SK-N-SH treated with all-trans-retinoic acid at 6 μM for 48 hours (cell line): ENCODE data around the gene PLAA.

Source experiments
- ATAC-seq: fragments of 200-7000 bp; cut with Tn5 transposase; 3 replicates; pipeline ENCODE4 v1.9.1; 2020; ENCODE audit warnings: mild to moderate bottlenecking, moderate library complexity
- ARNTL ChIP-seq: fragments of 450-650 bp; formaldehyde crosslinking; IDR thresholded peaks from 2 replicates; pipeline ENCODE4 v1.5.0; 2020; ENCODE audit warnings: low read depth, mild to moderate bottlenecking, moderate library complexity, borderline replicate concordance
- BACH2 ChIP-seq: fragments of 250-450 bp; sonication (Bioruptor Pico); IDR thresholded peaks from 2 replicates; pipeline ENCODE4 v1.9.0; 2021; ENCODE audit warnings: mild to moderate bottlenecking, borderline replicate concordance
- CSDC2 ChIP-seq: fragments of 250-450 bp; sonication (Bioruptor Pico); IDR thresholded peaks from 2 replicates; pipeline ENCODE4 v1.5.0; 2020; ENCODE audit warnings: mild to moderate bottlenecking, moderate library complexity
- ESRRG ChIP-seq: fragments of 250-450 bp; sonication (Bioruptor Pico); IDR thresholded peaks from 2 replicates; pipeline ENCODE4 v1.6.1; 2021; ENCODE audit warnings: mild to moderate bottlenecking
- GLIS3 ChIP-seq: fragments of 250-450 bp; sonication (Bioruptor Pico); IDR thresholded peaks from 2 replicates; pipeline ENCODE4 v1.5.0; 2020; ENCODE audit warnings: mild to moderate bottlenecking, moderate library complexity
- ISL1 ChIP-seq: fragments of 250-450 bp; sonication (Bioruptor Pico); IDR thresholded peaks from 2 replicates; pipeline ENCODE4 v2.1.2; 2022; ENCODE audit warnings: mild to moderate bottlenecking, moderate library complexity
- PPARA ChIP-seq: fragments of 250-450 bp; sonication (Bioruptor Pico); IDR thresholded peaks from 2 replicates; pipeline ENCODE4 v1.5.0; 2020; ENCODE audit warnings: mild to moderate bottlenecking, borderline replicate concordance
- RARB ChIP-seq: fragments of 250-450 bp; sonication (Bioruptor Pico); IDR thresholded peaks from 2 replicates; pipeline ENCODE4 v1.8.0; 2021; ENCODE audit warnings: mild to moderate bottlenecking, moderate library complexity
- TCF4 ChIP-seq: fragments of 250-450 bp; sonication (Bioruptor Pico); IDR thresholded peaks from 2 replicates; pipeline ENCODE4 v1.8.0; 2021; ENCODE audit warnings: mild to moderate bottlenecking, moderate library complexity, borderline replicate concordance
- TOX ChIP-seq: fragments of 250-450 bp; sonication (Bioruptor Pico); IDR thresholded peaks from 2 replicates; pipeline ENCODE4 v1.8.0; 2021; ENCODE audit warnings: mild to moderate bottlenecking, moderate library complexity, borderline replicate concordance
- ZC3H10 ChIP-seq: fragments of 250-450 bp; sonication (Bioruptor Pico); IDR thresholded peaks from 2 replicates; pipeline ENCODE4 v1.5.1; 2021; ENCODE audit warnings: mild to moderate bottlenecking, moderate library complexity
- ZFP3 ChIP-seq: fragments of 250-450 bp; sonication (Bioruptor Pico); IDR thresholded peaks from 2 replicates; pipeline ENCODE4 v1.5.0; 2020; ENCODE audit warnings: mild to moderate bottlenecking, moderate library complexity
- ZFP30 ChIP-seq: fragments of 450-650 bp; formaldehyde crosslinking; IDR thresholded peaks from 2 replicates; pipeline ENCODE4 v1.5.0; 2022; ENCODE audit warnings: mild to moderate bottlenecking, moderate library complexity
- ZNF565 ChIP-seq: fragments of 450-650 bp; formaldehyde crosslinking; conservative IDR thresholded peaks from 2 replicates; pipeline ENCODE4 v1.5.0; 2020; ENCODE audit warnings: low read depth, mild to moderate bottlenecking, moderate library complexity
- ZNF70 ChIP-seq: fragments of 450-650 bp; formaldehyde crosslinking; IDR thresholded peaks from 2 replicates; pipeline ENCODE4 v1.5.0; 2020; ENCODE audit warnings: mild to moderate bottlenecking, moderate library complexity
- ZNF8 ChIP-seq: fragments of 450-650 bp; formaldehyde crosslinking; IDR thresholded peaks from 2 replicates; pipeline ENCODE4 v1.5.0; 2020; ENCODE audit warnings: mild to moderate bottlenecking, moderate library complexity
- TF ChIP-seq, protein P1 (sequence below): fragments of 250-450 bp; sonication (Bioruptor Pico); IDR thresholded peaks from 2 replicates; pipeline ENCODE4 v1.8.0; 2021; ENCODE audit warnings: low read depth, mild to moderate bottlenecking, moderate library complexity, borderline replicate concordance
- TF ChIP-seq, protein P2 (sequence below): fragments of 250-450 bp; sonication (Bioruptor Pico); IDR thresholded peaks from 2 replicates; pipeline ENCODE4 v1.8.0; 2020; ENCODE audit warnings: mild to moderate bottlenecking, moderate library complexity, borderline replicate concordance
- TF ChIP-seq, protein P3 (sequence below): fragments of 250-450 bp; sonication (Bioruptor Pico); IDR thresholded peaks from 2 replicates; pipeline ENCODE4 v1.5.1; 2020; ENCODE audit warnings: low read depth, mild to moderate bottlenecking, moderate library complexity
- TF ChIP-seq, protein P4 (sequence below): fragments of 250-450 bp; sonication (Bioruptor Pico); IDR thresholded peaks from 2 replicates; pipeline ENCODE4 v1.5.0; 2020; ENCODE audit warnings: mild to moderate bottlenecking, moderate library complexity

The PLAA gene

DNA sequence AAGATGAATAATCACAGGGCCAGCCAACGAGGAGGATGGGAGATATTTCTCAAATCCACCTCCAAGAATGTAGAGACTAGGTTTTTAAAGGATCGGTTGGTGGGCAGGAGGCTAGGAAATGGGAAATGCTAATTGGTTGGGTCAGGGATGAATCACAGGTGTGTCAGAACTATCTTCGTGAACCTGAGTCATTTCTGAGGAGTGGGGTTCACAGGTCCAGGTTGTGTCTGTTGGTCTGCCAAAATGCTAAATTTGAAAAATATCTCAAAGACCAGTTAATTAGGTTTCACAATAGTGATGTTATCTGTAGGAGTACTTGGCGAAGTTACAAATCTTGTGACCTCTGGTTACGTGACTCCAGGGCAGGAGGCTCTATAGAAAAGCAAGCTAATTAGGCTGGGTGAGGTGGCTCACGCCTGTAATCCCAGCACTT, 2.6 kb upstream of the PLAA start:
- no peak for ATAC-seq
- TF ChIP-seq ESRRG (CRISPR knock-in tag), result no peak
- TF ChIP-seq TCF4 (CRISPR knock-in tag), result no peak
- TF ChIP-seq RARB (CRISPR knock-in tag), result no peak
- TF ChIP-seq ZFP30 (CRISPR knock-in tag), result no peak
- no peak for TF ChIP-seq BACH2 (CRISPR knock-in tag)
- TF ChIP-seq ZC3H10, result no peak
- TF ChIP-seq TOX, result no peak
- TF ChIP-seq ZNF8 (CRISPR knock-in tag), result no peak
- TF ChIP-seq, protein P1, sequence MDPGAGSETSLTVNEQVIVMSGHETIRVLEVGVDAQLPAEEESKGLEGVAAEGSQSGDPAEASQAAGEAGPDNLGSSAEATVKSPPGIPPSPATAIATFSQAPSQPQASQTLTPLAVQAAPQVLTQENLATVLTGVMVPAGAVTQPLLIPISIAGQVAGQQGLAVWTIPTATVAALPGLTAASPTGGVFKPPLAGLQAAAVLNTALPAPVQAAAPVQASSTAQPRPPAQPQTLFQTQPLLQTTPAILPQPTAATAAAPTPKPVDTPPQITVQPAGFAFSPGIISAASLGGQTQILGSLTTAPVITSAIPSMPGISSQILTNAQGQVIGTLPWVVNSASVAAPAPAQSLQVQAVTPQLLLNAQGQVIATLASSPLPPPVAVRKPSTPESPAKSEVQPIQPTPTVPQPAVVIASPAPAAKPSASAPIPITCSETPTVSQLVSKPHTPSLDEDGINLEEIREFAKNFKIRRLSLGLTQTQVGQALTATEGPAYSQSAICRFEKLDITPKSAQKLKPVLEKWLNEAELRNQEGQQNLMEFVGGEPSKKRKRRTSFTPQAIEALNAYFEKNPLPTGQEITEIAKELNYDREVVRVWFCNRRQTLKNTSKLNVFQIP (CRISPR knock-in tag), result no peak
- no peak for TF ChIP-seq ZFP3 (CRISPR knock-in tag)
- TF ChIP-seq GLIS3 (CRISPR knock-in tag), result no peak
- TF ChIP-seq PPARA (CRISPR knock-in tag), result no peak
- no peak for TF ChIP-seq ZNF70 (CRISPR knock-in tag)
- no peak for TF ChIP-seq ISL1
- TF ChIP-seq, protein P2, sequence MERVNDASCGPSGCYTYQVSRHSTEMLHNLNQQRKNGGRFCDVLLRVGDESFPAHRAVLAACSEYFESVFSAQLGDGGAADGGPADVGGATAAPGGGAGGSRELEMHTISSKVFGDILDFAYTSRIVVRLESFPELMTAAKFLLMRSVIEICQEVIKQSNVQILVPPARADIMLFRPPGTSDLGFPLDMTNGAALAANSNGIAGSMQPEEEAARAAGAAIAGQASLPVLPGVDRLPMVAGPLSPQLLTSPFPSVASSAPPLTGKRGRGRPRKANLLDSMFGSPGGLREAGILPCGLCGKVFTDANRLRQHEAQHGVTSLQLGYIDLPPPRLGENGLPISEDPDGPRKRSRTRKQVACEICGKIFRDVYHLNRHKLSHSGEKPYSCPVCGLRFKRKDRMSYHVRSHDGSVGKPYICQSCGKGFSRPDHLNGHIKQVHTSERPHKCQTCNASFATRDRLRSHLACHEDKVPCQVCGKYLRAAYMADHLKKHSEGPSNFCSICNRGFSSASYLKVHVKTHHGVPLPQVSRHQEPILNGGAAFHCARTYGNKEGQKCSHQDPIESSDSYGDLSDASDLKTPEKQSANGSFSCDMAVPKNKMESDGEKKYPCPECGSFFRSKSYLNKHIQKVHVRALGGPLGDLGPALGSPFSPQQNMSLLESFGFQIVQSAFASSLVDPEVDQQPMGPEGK (CRISPR knock-in tag), result no peak
- TF ChIP-seq, protein P3, sequence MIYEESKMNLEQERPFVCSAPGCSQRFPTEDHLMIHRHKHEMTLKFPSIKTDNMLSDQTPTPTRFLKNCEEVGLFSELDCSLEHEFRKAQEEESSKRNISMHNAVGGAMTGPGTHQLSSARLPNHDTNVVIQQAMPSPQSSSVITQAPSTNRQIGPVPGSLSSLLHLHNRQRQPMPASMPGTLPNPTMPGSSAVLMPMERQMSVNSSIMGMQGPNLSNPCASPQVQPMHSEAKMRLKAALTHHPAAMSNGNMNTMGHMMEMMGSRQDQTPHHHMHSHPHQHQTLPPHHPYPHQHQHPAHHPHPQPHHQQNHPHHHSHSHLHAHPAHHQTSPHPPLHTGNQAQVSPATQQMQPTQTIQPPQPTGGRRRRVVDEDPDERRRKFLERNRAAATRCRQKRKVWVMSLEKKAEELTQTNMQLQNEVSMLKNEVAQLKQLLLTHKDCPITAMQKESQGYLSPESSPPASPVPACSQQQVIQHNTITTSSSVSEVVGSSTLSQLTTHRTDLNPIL, result no peak
- TF ChIP-seq ARNTL (CRISPR knock-in tag), result no peak
- no peak for TF ChIP-seq CSDC2 (CRISPR knock-in tag)

DNA sequence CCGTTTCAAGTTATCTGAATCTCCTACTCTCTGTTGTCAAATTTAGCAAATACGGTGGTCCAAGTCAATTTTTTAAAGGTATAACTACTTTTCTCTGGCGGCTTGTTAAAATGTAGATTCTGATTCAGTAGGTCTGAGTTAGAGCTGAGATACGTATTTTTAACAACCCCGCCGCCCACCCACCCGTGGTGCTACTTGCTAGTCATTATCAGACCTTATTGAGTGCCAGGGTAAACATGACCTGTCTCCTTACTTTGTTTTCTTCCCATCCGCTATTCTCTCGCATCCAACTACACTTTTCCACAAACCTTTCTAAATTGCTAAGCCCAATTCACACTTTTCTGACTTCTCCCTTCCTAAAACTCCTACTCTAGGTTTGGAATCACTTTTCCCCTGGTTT, 694 bp upstream of the PLAA start:
- no peak for ATAC-seq
- TF ChIP-seq ARNTL (CRISPR knock-in tag) (no peak), ZNF8 (CRISPR knock-in tag) (no peak), ZC3H10 (no peak), ZFP30 (CRISPR knock-in tag) (no peak)
- TF ChIP-seq, protein P1 (CRISPR knock-in tag), result no peak

DNA sequence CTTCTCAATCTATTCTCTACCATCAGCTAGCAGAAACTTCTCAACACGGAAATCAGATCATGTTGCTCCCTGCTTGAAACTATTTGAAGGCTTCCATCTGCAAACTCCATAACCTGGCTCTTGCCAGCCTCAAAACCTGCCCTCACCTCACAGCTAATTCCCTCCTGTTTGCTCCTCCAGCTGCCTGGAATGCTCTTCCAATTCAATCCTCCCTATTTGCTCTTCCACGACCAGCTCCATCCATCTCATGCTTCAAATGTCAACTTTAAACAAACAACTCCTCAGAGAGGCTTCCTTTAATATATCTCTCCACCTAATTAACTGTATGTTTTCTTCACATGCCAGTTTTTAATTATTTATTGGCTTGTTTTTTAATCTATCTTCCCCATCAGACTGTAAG, 1.5 kb downstream of the PLAA start:
- no peak for TF ChIP-seq GLIS3 (CRISPR knock-in tag)
- no peak for TF ChIP-seq PPARA (CRISPR knock-in tag)
- TF ChIP-seq ARNTL (CRISPR knock-in tag), result no peak
- no peak for TF ChIP-seq ZNF8 (CRISPR knock-in tag)
- TF ChIP-seq ZNF565 (CRISPR knock-in tag), result no peak
- no peak for TF ChIP-seq ZNF70 (CRISPR knock-in tag)
- TF ChIP-seq CSDC2 (CRISPR knock-in tag), result no peak
- no peak for TF ChIP-seq ZFP3 (CRISPR knock-in tag)
- no peak for TF ChIP-seq TOX
- no peak for TF ChIP-seq TCF4 (CRISPR knock-in tag)
- TF ChIP-seq ISL1, result no peak
- TF ChIP-seq, protein P4, sequence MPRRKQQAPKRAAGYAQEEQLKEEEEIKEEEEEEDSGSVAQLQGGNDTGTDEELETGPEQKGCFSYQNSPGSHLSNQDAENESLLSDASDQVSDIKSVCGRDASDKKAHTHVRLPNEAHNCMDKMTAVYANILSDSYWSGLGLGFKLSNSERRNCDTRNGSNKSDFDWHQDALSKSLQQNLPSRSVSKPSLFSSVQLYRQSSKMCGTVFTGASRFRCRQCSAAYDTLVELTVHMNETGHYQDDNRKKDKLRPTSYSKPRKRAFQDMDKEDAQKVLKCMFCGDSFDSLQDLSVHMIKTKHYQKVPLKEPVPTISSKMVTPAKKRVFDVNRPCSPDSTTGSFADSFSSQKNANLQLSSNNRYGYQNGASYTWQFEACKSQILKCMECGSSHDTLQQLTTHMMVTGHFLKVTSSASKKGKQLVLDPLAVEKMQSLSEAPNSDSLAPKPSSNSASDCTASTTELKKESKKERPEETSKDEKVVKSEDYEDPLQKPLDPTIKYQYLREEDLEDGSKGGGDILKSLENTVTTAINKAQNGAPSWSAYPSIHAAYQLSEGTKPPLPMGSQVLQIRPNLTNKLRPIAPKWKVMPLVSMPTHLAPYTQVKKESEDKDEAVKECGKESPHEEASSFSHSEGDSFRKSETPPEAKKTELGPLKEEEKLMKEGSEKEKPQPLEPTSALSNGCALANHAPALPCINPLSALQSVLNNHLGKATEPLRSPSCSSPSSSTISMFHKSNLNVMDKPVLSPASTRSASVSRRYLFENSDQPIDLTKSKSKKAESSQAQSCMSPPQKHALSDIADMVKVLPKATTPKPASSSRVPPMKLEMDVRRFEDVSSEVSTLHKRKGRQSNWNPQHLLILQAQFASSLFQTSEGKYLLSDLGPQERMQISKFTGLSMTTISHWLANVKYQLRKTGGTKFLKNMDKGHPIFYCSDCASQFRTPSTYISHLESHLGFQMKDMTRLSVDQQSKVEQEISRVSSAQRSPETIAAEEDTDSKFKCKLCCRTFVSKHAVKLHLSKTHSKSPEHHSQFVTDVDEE (CRISPR knock-in tag), result no peak
- no peak for TF ChIP-seq ESRRG (CRISPR knock-in tag)
- TF ChIP-seq, all 23 proteins: peak for 0
- no peak for ATAC-seq
